H9 (cell line): ENCODE results near the gene AGK. TPM values are rescaled to one million over a fixed set of nuclear protein-coding genes. Genes with fewer than 3 reads are reported as not detected.

Source experiments
- DNase-seq: peaks from one replicate; pipeline ENCODE4 v3.0.0-alpha.2; 2017
- H2AFZ ChIP-seq: one replicate; pipeline ENCODE4 v1.6.1; 2013; ENCODE audit warnings: mild to moderate bottlenecking, low read length, control low read depth, moderate library complexity
- H2AK5ac ChIP-seq: 2 replicates; pipeline ENCODE4 v1.6.1; 2013; ENCODE audit warnings: low read length, control low read depth, mixed read lengths; ENCODE audit not compliant: insufficient read length
- H2BK120ac ChIP-seq: one replicate; pipeline ENCODE4 v1.6.1; 2013; ENCODE audit warnings: low read depth, mild to moderate bottlenecking, low read length, control low read depth, inconsistent platforms; ENCODE audit not compliant: poor library complexity, severe bottlenecking
- H2BK12ac ChIP-seq: 2 replicates; pipeline ENCODE4 v1.6.1; 2013; ENCODE audit warnings: low read length, control low read depth, mixed read lengths, low read depth; ENCODE audit not compliant: insufficient read length
- H2BK15ac ChIP-seq: 2 replicates; pipeline ENCODE4 v1.6.1; 2013; ENCODE audit warnings: low read depth, low read length, control low read depth
- H2BK20ac ChIP-seq: one replicate; pipeline ENCODE4 v1.6.1; 2013; ENCODE audit warnings: low read depth, mild to moderate bottlenecking, low read length, control low read depth, inconsistent platforms; ENCODE audit not compliant: poor library complexity, severe bottlenecking
- H2BK5ac ChIP-seq: 2 replicates; pipeline ENCODE4 v1.6.1; 2013; ENCODE audit warnings: low read length, control low read depth, mixed read lengths; ENCODE audit not compliant: insufficient read length
- H3K14ac ChIP-seq: 2 replicates; pipeline ENCODE4 v1.6.1; 2013; ENCODE audit warnings: low read length, control low read depth; ENCODE audit not compliant: insufficient read depth
- H3K18ac ChIP-seq: 2 replicates; pipeline ENCODE4 v1.6.1; 2013; ENCODE audit warnings: low read depth, mild to moderate bottlenecking, mixed read lengths, low read length, control low read depth; ENCODE audit not compliant: insufficient read length
- H3K23ac ChIP-seq: 2 replicates; pipeline ENCODE4 v1.6.1; 2013; ENCODE audit warnings: low read length, control low read depth, mixed read lengths, low read depth; ENCODE audit not compliant: insufficient read length
- H3K23me2 ChIP-seq: 2 replicates; pipeline ENCODE4 v1.6.1; 2013; ENCODE audit warnings: low read depth, mild to moderate bottlenecking, mixed read lengths, low read length, control low read depth; ENCODE audit not compliant: insufficient read length, poor library complexity, severe bottlenecking
- H3K27ac ChIP-seq: 2 replicates; pipeline ENCODE4 v1.5.1; 2013; ENCODE audit warnings: low read length, control low read depth, mixed read lengths, low read depth; ENCODE audit not compliant: insufficient read length
- H3K27me3 ChIP-seq: 2 replicates; pipeline ENCODE4 v1.6.1; 2013; ENCODE audit warnings: low read length, control low read depth, inconsistent platforms; ENCODE audit not compliant: insufficient read depth
- H3K4ac ChIP-seq: 2 replicates; pipeline ENCODE4 v1.6.1; 2013; ENCODE audit warnings: low read depth, mild to moderate bottlenecking, control low read depth, inconsistent platforms, low read length, moderate library complexity
- H3K4me1 ChIP-seq: 2 replicates; pipeline ENCODE4 v1.6.1; 2013; ENCODE audit warnings: low read length, control low read depth, inconsistent platforms; ENCODE audit not compliant: insufficient read depth
- H3K4me2 ChIP-seq: 2 replicates; pipeline ENCODE4 v1.6.1; 2013; ENCODE audit warnings: low read length, control low read depth, mixed read lengths; ENCODE audit not compliant: insufficient read length, insufficient read depth
- H3K56ac ChIP-seq: 2 replicates; pipeline ENCODE4 v1.6.1; 2013; ENCODE audit warnings: low read depth, mild to moderate bottlenecking, mixed read lengths, low read length, control low read depth; ENCODE audit not compliant: insufficient read length
- H3K79me1 ChIP-seq: 2 replicates; pipeline ENCODE4 v1.6.1; 2013; ENCODE audit warnings: low read depth, mild to moderate bottlenecking, moderate library complexity, low read length, control low read depth, inconsistent platforms; ENCODE audit not compliant: insufficient read depth, poor library complexity, severe bottlenecking
- H3K79me2 ChIP-seq: 2 replicates; pipeline ENCODE4 v1.6.1; 2013; ENCODE audit warnings: low read length, control low read depth, inconsistent platforms; ENCODE audit not compliant: insufficient read depth
- H3K9ac ChIP-seq: 2 replicates; pipeline ENCODE4 v1.6.1; 2013; ENCODE audit warnings: low read length, control low read depth, mixed read lengths; ENCODE audit not compliant: insufficient read length; ENCODE audit errors: extremely low read depth
- H3K9me3 ChIP-seq: one replicate; pipeline ENCODE4 v1.6.1; 2013; ENCODE audit warnings: low read depth, low read length, inconsistent platforms; ENCODE audit not compliant: control insufficient read depth
- H3T11ph ChIP-seq: one replicate; pipeline ENCODE4 v1.6.1; 2013; ENCODE audit warnings: mild to moderate bottlenecking, low read length, control low read depth, inconsistent platforms
- H4K20me1 ChIP-seq: one replicate; pipeline ENCODE4 v1.6.1; 2013; ENCODE audit not compliant: control insufficient read depth, insufficient read length, insufficient read depth
- H4K5ac ChIP-seq: 2 replicates; pipeline ENCODE4 v1.6.1; 2013; ENCODE audit warnings: low read depth, mild to moderate bottlenecking, mixed read lengths, low read length, control low read depth; ENCODE audit not compliant: insufficient read length
- H4K8ac ChIP-seq: replicated peaks from 2 replicates; pipeline ENCODE4 v1.6.1; 2013; ENCODE audit warnings: low read length, control low read depth, mixed read lengths, low read depth; ENCODE audit not compliant: insufficient read length
- H4K91ac ChIP-seq: 2 replicates; pipeline ENCODE4 v1.6.1; 2013; ENCODE audit warnings: low read depth, mild to moderate bottlenecking, moderate library complexity, mixed read lengths, low read length, control low read depth; ENCODE audit not compliant: insufficient read length
- H3K27ac Mint-ChIP-seq, 3 experiments: 2 replicates in 2 of 3; 3 replicates in 1 of 3; pipeline ENCODE4 v1.8.0; 2020 to 2021; ENCODE audit warnings: mixed read lengths in 3 of 3, mild to moderate bottlenecking in 1 of 3, moderate library complexity in 1 of 3
- H3K27me3 Mint-ChIP-seq: 2 replicates; pipeline ENCODE4 v1.8.0; 2021; ENCODE audit warnings: low read depth, mild to moderate bottlenecking, moderate library complexity, mixed read lengths
- H3K36me3 Mint-ChIP-seq, 3 experiments: 2 replicates in 2 of 3; 3 replicates in 1 of 3; pipeline ENCODE4 v1.8.0; 2020 to 2021; ENCODE audit warnings: low read depth in 3 of 3, mixed read lengths in 3 of 3; ENCODE audit not compliant: insufficient read depth in 1 of 3
- H3K4me1 Mint-ChIP-seq, 2 experiments: 2 replicates each; pipeline ENCODE4 v1.8.0; 2020; ENCODE audit warnings: mixed read lengths in 2 of 2
- H3K4me3 Mint-ChIP-seq, 2 experiments: 2 replicates in 1 of 2; 3 replicates in 1 of 2; pipeline ENCODE4 v1.8.0; 2020 to 2021; ENCODE audit warnings: mild to moderate bottlenecking in 2 of 2, mixed read lengths in 2 of 2, moderate library complexity in 1 of 2
- H3K9me3 Mint-ChIP-seq, 2 experiments: 2 replicates in 1 of 2; 3 replicates in 1 of 2; pipeline ENCODE4 v1.8.0; 2020; ENCODE audit warnings: mild to moderate bottlenecking in 2 of 2, mixed read lengths in 2 of 2, moderate library complexity in 1 of 2
- WGBS: extraction: QIAGEN DNeasy Blood & Tissue Kit; methylation state at CpG from one replicate; pipeline ENCODE4 v1.1.7; 2013; ENCODE audit warnings: missing lambda C conversion rate, low lambda C conversion rate, mixed read lengths; ENCODE audit not compliant: insufficient read length; ENCODE audit errors: extremely low coverage; 5-methylcytosine and 5-hydroxymethylcytosine counted together
- total RNA-seq: library from RNA; stranded (reverse); gene quantifications from 2 replicates; pipeline ENCODE4 v1.2.1, GENCODE V29; 2021
- TF ChIP-seq, protein P1 (sequence below): fragments of 200-600 bp; sonication (generic); conservative IDR thresholded peaks from 3 replicates; pipeline ENCODE4 v1.8.0; 2021; ENCODE audit warnings: antibody characterized with exemption, mild to moderate bottlenecking

AGK gene
- total RNA-seq, 1 experiment from 2014 or later, result 35.1 TPM

DNA sequence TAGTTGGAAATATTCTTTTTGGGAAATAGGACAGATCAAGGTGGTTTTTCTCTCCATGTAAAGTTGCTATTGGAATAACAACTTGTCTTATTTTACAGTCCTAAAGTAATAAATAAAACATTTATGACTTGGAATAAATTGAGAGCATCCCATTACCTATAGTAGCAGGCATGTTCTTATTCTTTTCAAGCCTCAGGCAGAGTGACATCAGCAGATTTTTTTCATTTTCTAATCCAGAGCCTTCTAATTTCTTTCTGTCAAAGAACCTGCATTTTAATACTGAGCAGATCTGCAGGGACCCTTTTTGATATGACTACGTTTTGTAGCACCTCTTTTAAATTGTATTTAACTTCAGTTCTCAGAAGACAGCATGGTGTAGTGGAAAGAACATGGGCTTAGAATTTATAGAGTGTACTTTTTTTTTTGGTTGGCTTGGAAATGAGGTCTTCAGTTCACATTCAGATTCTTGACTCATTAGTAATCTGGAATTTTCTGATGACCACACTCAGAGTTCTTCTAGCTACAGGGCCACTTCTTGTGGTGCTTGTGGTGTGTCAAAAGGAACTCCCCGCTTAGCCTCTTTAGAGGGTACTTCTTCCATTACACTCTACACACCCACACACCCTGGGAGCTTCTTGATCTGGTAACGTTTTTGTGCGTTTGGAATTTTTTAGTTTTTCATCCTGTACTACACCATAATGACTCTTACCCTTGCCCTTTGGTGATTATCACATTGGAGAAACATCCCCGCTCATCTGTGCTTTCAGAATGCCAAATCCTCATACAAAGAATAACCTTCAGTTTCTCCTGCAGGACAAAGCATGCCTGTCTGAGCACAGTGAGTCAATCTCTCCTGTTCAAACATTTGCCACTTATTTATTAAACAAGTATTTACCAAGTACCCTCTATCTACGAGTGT, 34.6 kb downstream of the AGK start:
- no peak overlapping the region for H4K91ac ChIP-seq
- H2AK5ac ChIP-seq, result peak overlapping the region; percentile 86
- H4K5ac ChIP-seq, result no peak overlapping the region
- H4K20me1 ChIP-seq, result no peaks in the 10 kb centered on the region
- H2BK15ac ChIP-seq, result no peak overlapping the region
- H3K4me2 ChIP-seq, result peak overlapping the region; percentile 15
- H2BK20ac ChIP-seq, result peak overlapping the region; percentile 86
- no peak overlapping the region for H2BK5ac ChIP-seq
- H4K8ac ChIP-seq, result no peak overlapping the region
- WGBS, result no CpG with 5 or more reads among the region's 6 CpGs
- peaks cover 19% of the 10 kb centered on the region for H3K4me1 ChIP-seq
- peaks cover 69 to 73% of the 10 kb centered on the region in 2 experiments for H3K4me1 Mint-ChIP-seq
- no peak overlapping the region for H3K18ac ChIP-seq
- H3K56ac ChIP-seq, result no peak overlapping the region
- no peaks in the 10 kb centered on the region for H3K79me1 ChIP-seq
- DNase-seq, result no peak
- no peak overlapping the region for H3K9ac ChIP-seq
- no peaks in the 10 kb centered on the region for H3K27me3 Mint-ChIP-seq
- no peak overlapping the region; the same call in 1 of the 2 replicates for H3K14ac ChIP-seq
- H3K27ac Mint-ChIP-seq, result peak overlapping the region; percentile 89 to 96 (median 96)
- peak overlapping the region; percentile 79 for H3T11ph ChIP-seq
- TF ChIP-seq, protein P1, sequence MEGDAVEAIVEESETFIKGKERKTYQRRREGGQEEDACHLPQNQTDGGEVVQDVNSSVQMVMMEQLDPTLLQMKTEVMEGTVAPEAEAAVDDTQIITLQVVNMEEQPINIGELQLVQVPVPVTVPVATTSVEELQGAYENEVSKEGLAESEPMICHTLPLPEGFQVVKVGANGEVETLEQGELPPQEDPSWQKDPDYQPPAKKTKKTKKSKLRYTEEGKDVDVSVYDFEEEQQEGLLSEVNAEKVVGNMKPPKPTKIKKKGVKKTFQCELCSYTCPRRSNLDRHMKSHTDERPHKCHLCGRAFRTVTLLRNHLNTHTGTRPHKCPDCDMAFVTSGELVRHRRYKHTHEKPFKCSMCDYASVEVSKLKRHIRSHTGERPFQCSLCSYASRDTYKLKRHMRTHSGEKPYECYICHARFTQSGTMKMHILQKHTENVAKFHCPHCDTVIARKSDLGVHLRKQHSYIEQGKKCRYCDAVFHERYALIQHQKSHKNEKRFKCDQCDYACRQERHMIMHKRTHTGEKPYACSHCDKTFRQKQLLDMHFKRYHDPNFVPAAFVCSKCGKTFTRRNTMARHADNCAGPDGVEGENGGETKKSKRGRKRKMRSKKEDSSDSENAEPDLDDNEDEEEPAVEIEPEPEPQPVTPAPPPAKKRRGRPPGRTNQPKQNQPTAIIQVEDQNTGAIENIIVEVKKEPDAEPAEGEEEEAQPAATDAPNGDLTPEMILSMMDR, result no peak
- no peak overlapping the region for H3K23ac ChIP-seq
- H3K4ac ChIP-seq, result no peak overlapping the region; the same call in 1 of the 2 replicates
- no peaks in the 10 kb centered on the region for H3K79me2 ChIP-seq
- H2BK12ac ChIP-seq, result no peak overlapping the region
- peak overlapping the region; percentile 90 for H3K27ac ChIP-seq
- H3K4me3 Mint-ChIP-seq, result peak overlapping the region in 1 of 2 experiments; percentile 35; a peak in 1 of 5 replicates
- no peaks in the 10 kb centered on the region for H3K23me2 ChIP-seq
- H2BK120ac ChIP-seq, result peak overlapping the region; percentile 75
- peaks cover 11 to 30% (median 17%) of the 10 kb centered on the region in 3 experiments for H3K36me3 Mint-ChIP-seq
- no peaks in the 10 kb centered on the region for H3K9me3 ChIP-seq
- H2AFZ ChIP-seq, result no peak overlapping the region
- no peaks in the 10 kb centered on the region for H3K27me3 ChIP-seq
- peaks cover 19 to 24% of the 10 kb centered on the region in 2 experiments for H3K9me3 Mint-ChIP-seq
